Heart left ventricle (tissue), 13 donors: ENCODE measurements around the gene TXLNA.

Source experiments
- CTCF ChIP-seq, 12 donors: fragments of 200-600 bp; sonication (generic) in 4 of 12; IDR thresholded peaks; one replicate each; pipeline versions ENCODE4 v1.5.0 to v1.8.0; 2018 to 2022; ENCODE audit warnings: antibody characterized with exemption in 12 of 12, mild to moderate bottlenecking in 5 of 12
- POLR2A ChIP-seq, 2 donors: fragments of 450-650 bp; IDR thresholded peaks; one replicate each; pipeline ENCODE4 v1.6.1; 2017; ENCODE audit warnings: antibody characterized with exemption in 2 of 2, mild to moderate bottlenecking in 2 of 2, moderate library complexity in 2 of 2
- donor health status: ischemic (EF 13 %, LVEDD 7.1; RV severe dilation, severe dysfunction).
- donor health status: DM: no; HTN: yes; CAD: no.
- donor health status: DM: no; HTN: no; CAD: no.
- donor health status: ischemic (EF 25% LVEDD 6.9; RV normal size, moderate dysfunction).
- donor health status: ischemic (EF 25% LVEDD 5.7; RV mildly dilated, moderate dysfunction).
- donor health status: ischemic (EF 35%, LVEDD 5.7; RV mildly dilated, moderate dysfunction).
- donor health status: nonischemic (EF 11% LVEDD 7.7; RV severe dilation, severe dysfunction).
- donor health status: DM: yes; HTN: yes; CAD: no.
- donor health status: PGD.
- donor health status: ischemic (EF 29% LVEDD 5.4; RV normal size, mild dysfunction).
- donor health status: nonischemic (EF 23%, LVEDD 6.1; RV moderate dilation, normal function).

GRCh38 chr1:32240140-32240951 is 60.9 kb downstream of the TXLNA start:
- TF ChIP-seq CTCF (IDR thresholded peaks at IDR 0.05) = peak in 10 of 12 donors; percentile 18 to 55 (median 27)
- TF ChIP-seq POLR2A (IDR thresholded peaks at IDR 0.05) = peak in 1 of 2 donors; percentile 60
